K562 (cell line): ENCODE results near the gene RNF217. TPM values are rescaled to one million over a fixed set of nuclear protein-coding genes. Genes with fewer than 3 reads are reported as not detected.

ENCODE experiments used
- BDP1 ChIP-seq: IDR thresholded peaks from 3 replicates; pipeline ENCODE4 v1.6.1; 2011; ENCODE audit not compliant: insufficient read length, insufficient read depth
- HBP1 ChIP-seq: fragments of 450-650 bp; formaldehyde crosslinking; IDR thresholded peaks from 2 replicates; pipeline ENCODE4 v1.4.0; 2022; ENCODE audit warnings: missing genetic modification characterization
- HDAC1 ChIP-seq, 2 experiments: fragments of 450-650 bp; IDR thresholded peaks; 2 replicates each; pipeline ENCODE4 v1.6.1; 2016 to 2017; ENCODE audit warnings: inconsistent platforms in 1 of 2, mild to moderate bottlenecking in 1 of 2, moderate library complexity in 1 of 2
- LARP7 ChIP-seq: fragments of 450-650 bp; IDR thresholded peaks from 2 replicates; pipeline ENCODE4 v1.6.1; 2016
- LCOR ChIP-seq: sonication (generic); formaldehyde crosslinking; IDR thresholded peaks from 2 replicates; pipeline ENCODE4 v1.8.0; 2022; ENCODE audit warnings: mild to moderate bottlenecking, missing genetic modification reagents
- OTX1 ChIP-seq: fragments of 450-650 bp; formaldehyde crosslinking; IDR thresholded peaks from 2 replicates; pipeline ENCODE4 v1.4.0; 2022; ENCODE audit warnings: mild to moderate bottlenecking
- RB1 ChIP-seq: fragments of 450-650 bp; IDR thresholded peaks from 2 replicates; pipeline ENCODE4 v1.6.1; 2017; ENCODE audit warnings: low read depth, mild to moderate bottlenecking
- SMARCA4 ChIP-seq: fragments of 450-650 bp; IDR thresholded peaks from 2 replicates; pipeline ENCODE4 v1.6.1; 2016
- TCF3 ChIP-seq: sonication (generic); formaldehyde crosslinking; IDR thresholded peaks from 2 replicates; pipeline ENCODE4 v1.4.0; 2020; ENCODE audit warnings: mild to moderate bottlenecking, missing genetic modification reagents
- ZC3H8 ChIP-seq: fragments of 450-650 bp; IDR thresholded peaks from 2 replicates; pipeline ENCODE4 v1.6.1; 2017
- ZNF12 ChIP-seq: sonication (generic); formaldehyde crosslinking; IDR thresholded peaks from 2 replicates; pipeline ENCODE4 v1.4.0; 2020; ENCODE audit warnings: mild to moderate bottlenecking, missing genetic modification reagents
- ZNF41 ChIP-seq: fragments of 250-450 bp; sonication (Bioruptor Pico); conservative IDR thresholded peaks from 2 replicates; pipeline ENCODE4 v1.4.0; 2020; ENCODE audit warnings: mild to moderate bottlenecking
- ZZZ3 ChIP-seq: fragments of 450-650 bp; IDR thresholded peaks from 2 replicates; pipeline ENCODE4 v1.6.1; 2016; ENCODE audit warnings: antibody characterized with exemption, mild to moderate bottlenecking, moderate library complexity
- polyA plus RNA-seq, 8 experiments: library from polyadenylated mRNA; depleted of rRNA in 4 of 8; stranded (reverse) in 5 of 8; unstranded in 3 of 8; fragments of >200 nt; fragmentation: Nextera tagmentation in 2 of 8; fragmentation: Illumina TruSeq in 1 of 8; extraction: Ambion mirVana in 2 of 8; extraction: Trizol in 1 of 8; gene quantifications; 2 replicates each; pipeline versions ENCODE4 v1.2.1 to v1.2.3, GENCODE V29; 2011 to 2014; ENCODE audit warnings: inconsistent platforms in 1 of 8, missing spikeins in 1 of 8
- total RNA-seq, 7 experiments: library from RNA; depleted of rRNA in 6 of 7; stranded (reverse); fragments of >200 nt in 6 of 7; fragmentation: Illumina TruSeq in 2 of 7; extraction: Trizol in 2 of 7; gene quantifications; 2 replicates each; pipeline versions ENCODE4 v1.2.1 to v1.2.3, GENCODE V29; 2011 to 2021; ENCODE audit warnings: low replicate concordance in 1 of 7
- TF ChIP-seq, protein P1 (sequence below): fragments of 450-650 bp; IDR thresholded peaks from 2 replicates; pipeline ENCODE4 v1.6.1; 2017; ENCODE audit warnings: antibody characterized with exemption, mild to moderate bottlenecking
- TF ChIP-seq, protein P2 (sequence below): sonication (generic); formaldehyde crosslinking; IDR thresholded peaks from 2 replicates; pipeline ENCODE4 v1.8.1; 2022; ENCODE audit warnings: missing genetic modification reagents
- TF ChIP-seq, protein P3 (sequence below): sonication (generic); formaldehyde crosslinking; IDR thresholded peaks from 2 replicates; pipeline ENCODE4 v1.8.0; 2022; ENCODE audit warnings: missing genetic modification reagents, mild to moderate bottlenecking, borderline replicate concordance
- TF ChIP-seq, protein P4 (sequence below): fragments of 450-650 bp; IDR thresholded peaks from 2 replicates; pipeline ENCODE4 v1.6.1; 2017; ENCODE audit warnings: mild to moderate bottlenecking, moderate library complexity
- TF ChIP-seq, protein P5 (sequence below): sonication (generic); formaldehyde crosslinking; IDR thresholded peaks from 2 replicates; pipeline ENCODE4 v1.8.0; 2022; ENCODE audit warnings: mild to moderate bottlenecking, missing genetic modification reagents, borderline replicate concordance

The RNF217 gene
- total and polyA plus RNA-seq, 9 of the 15 experiments (the other 6 are each of a cell fraction or from before 2014, with no cell fraction given), result 2.9 to 25.6 (median 12.0) TPM

DNA sequence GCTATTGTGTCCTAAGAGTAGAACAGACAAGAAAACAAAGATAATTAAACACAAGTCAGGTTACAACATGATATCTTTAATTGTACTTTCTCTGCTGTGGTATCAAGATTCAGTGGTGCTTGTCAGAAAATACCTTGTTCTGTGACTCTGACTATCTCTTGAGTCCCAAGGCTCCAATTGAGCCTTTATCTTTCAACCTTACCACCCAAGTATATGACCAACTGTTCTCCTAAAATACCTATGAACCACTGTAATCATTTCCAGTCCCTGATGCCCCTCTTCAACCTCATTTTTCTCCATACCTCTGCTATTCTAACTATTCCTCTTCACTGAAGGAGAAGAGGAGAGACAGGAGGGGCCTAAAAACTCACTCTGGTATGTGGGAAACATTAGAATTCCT is 124.5 kb downstream of the RNF217 start (continued):
- TF ChIP-seq, protein P1, sequence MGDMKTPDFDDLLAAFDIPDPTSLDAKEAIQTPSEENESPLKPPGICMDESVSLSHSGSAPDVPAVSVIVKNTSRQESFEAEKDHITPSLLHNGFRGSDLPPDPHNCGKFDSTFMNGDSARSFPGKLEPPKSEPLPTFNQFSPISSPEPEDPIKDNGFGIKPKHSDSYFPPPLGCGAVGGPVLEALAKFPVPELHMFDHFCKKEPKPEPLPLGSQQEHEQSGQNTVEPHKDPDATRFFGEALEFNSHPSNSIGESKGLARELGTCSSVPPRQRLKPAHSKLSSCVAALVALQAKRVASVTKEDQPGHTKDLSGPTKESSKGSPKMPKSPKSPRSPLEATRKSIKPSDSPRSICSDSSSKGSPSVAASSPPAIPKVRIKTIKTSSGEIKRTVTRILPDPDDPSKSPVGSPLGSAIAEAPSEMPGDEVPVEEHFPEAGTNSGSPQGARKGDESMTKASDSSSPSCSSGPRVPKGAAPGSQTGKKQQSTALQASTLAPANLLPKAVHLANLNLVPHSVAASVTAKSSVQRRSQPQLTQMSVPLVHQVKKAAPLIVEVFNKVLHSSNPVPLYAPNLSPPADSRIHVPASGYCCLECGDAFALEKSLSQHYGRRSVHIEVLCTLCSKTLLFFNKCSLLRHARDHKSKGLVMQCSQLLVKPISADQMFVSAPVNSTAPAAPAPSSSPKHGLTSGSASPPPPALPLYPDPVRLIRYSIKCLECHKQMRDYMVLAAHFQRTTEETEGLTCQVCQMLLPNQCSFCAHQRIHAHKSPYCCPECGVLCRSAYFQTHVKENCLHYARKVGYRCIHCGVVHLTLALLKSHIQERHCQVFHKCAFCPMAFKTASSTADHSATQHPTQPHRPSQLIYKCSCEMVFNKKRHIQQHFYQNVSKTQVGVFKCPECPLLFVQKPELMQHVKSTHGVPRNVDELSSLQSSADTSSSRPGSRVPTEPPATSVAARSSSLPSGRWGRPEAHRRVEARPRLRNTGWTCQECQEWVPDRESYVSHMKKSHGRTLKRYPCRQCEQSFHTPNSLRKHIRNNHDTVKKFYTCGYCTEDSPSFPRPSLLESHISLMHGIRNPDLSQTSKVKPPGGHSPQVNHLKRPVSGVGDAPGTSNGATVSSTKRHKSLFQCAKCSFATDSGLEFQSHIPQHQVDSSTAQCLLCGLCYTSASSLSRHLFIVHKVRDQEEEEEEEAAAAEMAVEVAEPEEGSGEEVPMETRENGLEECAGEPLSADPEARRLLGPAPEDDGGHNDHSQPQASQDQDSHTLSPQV, result peak; percentile 55
- TF ChIP-seq LARP7 (no peak), ZZZ3 (no peak), BDP1 (no peak), HBP1 (CRISPR knock-in tag) (no peak), HDAC1 (IDR thresholded peaks at IDR 0.05) (peak in 1 of 2 experiments; percentile 60; a peak in 1 of 4 replicates), RB1 (no peak), SMARCA4 (0 out of 2 replicates have a peak, but pooled peaks have one; percentile 11), OTX1 (CRISPR knock-in tag) (no peak), LCOR (no peak), ZNF12 (CRISPR knock-in tag) (no peak), ZC3H8 (no peak), ZNF41 (no peak), TCF3 (CRISPR knock-in tag) (peak; percentile 43)
- TF ChIP-seq, protein P2, sequence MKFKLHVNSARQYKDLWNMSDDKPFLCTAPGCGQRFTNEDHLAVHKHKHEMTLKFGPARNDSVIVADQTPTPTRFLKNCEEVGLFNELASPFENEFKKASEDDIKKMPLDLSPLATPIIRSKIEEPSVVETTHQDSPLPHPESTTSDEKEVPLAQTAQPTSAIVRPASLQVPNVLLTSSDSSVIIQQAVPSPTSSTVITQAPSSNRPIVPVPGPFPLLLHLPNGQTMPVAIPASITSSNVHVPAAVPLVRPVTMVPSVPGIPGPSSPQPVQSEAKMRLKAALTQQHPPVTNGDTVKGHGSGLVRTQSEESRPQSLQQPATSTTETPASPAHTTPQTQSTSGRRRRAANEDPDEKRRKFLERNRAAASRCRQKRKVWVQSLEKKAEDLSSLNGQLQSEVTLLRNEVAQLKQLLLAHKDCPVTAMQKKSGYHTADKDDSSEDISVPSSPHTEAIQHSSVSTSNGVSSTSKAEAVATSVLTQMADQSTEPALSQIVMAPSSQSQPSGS (CRISPR knock-in tag), result no peak
- TF ChIP-seq, protein P3, sequence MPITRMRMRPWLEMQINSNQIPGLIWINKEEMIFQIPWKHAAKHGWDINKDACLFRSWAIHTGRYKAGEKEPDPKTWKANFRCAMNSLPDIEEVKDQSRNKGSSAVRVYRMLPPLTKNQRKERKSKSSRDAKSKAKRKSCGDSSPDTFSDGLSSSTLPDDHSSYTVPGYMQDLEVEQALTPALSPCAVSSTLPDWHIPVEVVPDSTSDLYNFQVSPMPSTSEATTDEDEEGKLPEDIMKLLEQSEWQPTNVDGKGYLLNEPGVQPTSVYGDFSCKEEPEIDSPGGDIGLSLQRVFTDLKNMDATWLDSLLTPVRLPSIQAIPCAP, result no peak
- TF ChIP-seq, protein P4, sequence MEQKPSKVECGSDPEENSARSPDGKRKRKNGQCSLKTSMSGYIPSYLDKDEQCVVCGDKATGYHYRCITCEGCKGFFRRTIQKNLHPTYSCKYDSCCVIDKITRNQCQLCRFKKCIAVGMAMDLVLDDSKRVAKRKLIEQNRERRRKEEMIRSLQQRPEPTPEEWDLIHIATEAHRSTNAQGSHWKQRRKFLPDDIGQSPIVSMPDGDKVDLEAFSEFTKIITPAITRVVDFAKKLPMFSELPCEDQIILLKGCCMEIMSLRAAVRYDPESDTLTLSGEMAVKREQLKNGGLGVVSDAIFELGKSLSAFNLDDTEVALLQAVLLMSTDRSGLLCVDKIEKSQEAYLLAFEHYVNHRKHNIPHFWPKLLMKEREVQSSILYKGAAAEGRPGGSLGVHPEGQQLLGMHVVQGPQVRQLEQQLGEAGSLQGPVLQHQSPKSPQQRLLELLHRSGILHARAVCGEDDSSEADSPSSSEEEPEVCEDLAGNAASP, result no peak
- TF ChIP-seq, protein P5, sequence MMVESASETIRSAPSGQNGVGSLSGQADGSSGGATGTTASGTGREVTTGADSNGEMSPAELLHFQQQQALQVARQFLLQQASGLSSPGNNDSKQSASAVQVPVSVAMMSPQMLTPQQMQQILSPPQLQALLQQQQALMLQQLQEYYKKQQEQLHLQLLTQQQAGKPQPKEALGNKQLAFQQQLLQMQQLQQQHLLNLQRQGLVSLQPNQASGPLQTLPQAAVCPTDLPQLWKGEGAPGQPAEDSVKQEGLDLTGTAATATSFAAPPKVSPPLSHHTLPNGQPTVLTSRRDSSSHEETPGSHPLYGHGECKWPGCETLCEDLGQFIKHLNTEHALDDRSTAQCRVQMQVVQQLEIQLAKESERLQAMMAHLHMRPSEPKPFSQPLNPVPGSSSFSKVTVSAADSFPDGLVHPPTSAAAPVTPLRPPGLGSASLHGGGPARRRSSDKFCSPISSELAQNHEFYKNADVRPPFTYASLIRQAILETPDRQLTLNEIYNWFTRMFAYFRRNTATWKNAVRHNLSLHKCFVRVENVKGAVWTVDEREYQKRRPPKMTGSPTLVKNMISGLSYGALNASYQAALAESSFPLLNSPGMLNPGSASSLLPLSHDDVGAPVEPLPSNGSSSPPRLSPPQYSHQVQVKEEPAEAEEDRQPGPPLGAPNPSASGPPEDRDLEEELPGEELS (CRISPR knock-in tag), result no peak
